Smooth muscle cell (in vitro differentiated cells): Measurements from ENCODE around the gene TRIM8. TPM values are rescaled to one million over a fixed set of nuclear protein-coding genes. Genes with fewer than 3 reads are reported as not detected.
A peak's percentile ranks its signal among the peaks of the same experiment; 100 is the strongest.

Experiments used
- DNase-seq: peaks from one replicate; lab custom pipeline; 2025; ENCODE audit not compliant: unreplicated experiment; lab: John Stamatoyannopoulos, UW
- H2AFZ ChIP-seq: fragments of 200-600 bp; sonication (generic); 2 replicates; pipeline ENCODE4 v1.6.0; 2016; ENCODE audit warnings: antibody characterized with exemption, low read depth, mild to moderate bottlenecking
- H3F3A ChIP-seq: fragments of 200-600 bp; sonication (generic); 2 replicates; pipeline ENCODE4 v1.6.0; 2017; ENCODE audit warnings: antibody characterized with exemption, low read depth
- H3K27ac ChIP-seq: fragments of 200-600 bp; sonication (generic); 2 replicates; pipeline ENCODE4 v1.5.1; 2016; ENCODE audit warnings: low read depth, mild to moderate bottlenecking
- H3K27me3 ChIP-seq: fragments of 200-600 bp; sonication (generic); 2 replicates; pipeline ENCODE4 v1.6.1; 2016; ENCODE audit warnings: low read depth, mild to moderate bottlenecking
- H3K36me3 ChIP-seq: fragments of 200-600 bp; sonication (generic); 2 replicates; pipeline ENCODE4 v1.5.1; 2016; ENCODE audit warnings: low read depth
- H3K4me1 ChIP-seq: fragments of 200-600 bp; sonication (generic); 2 replicates; pipeline ENCODE4 v1.5.1; 2016; ENCODE audit warnings: low read depth
- H3K4me2 ChIP-seq: fragments of 200-600 bp; sonication (generic); 2 replicates; pipeline ENCODE4 v1.6.0; 2016; ENCODE audit warnings: mild to moderate bottlenecking
- H3K4me3 ChIP-seq: fragments of 200-600 bp; sonication (generic); 2 replicates; pipeline ENCODE4 v1.5.1; 2016; ENCODE audit warnings: mild to moderate bottlenecking
- H3K79me2 ChIP-seq: fragments of 200-600 bp; sonication (generic); 2 replicates; pipeline ENCODE4 v1.6.0; 2016; ENCODE audit warnings: low read depth, mild to moderate bottlenecking
- H3K9ac ChIP-seq: fragments of 200-600 bp; sonication (generic); 2 replicates; pipeline ENCODE4 v1.6.0; 2016; ENCODE audit warnings: low read depth
- H3K9me3 ChIP-seq: fragments of 200-600 bp; sonication (generic); replicated peaks from 2 replicates; pipeline ENCODE4 v1.5.1; 2016; ENCODE audit warnings: low read depth
- H4K20me1 ChIP-seq: fragments of 200-600 bp; sonication (generic); 2 replicates; pipeline ENCODE4 v1.6.0; 2016; ENCODE audit warnings: low read depth
- WGBS: methylation state at CpG from one replicate; pipeline ENCODE4 v1.1.7; 2016; ENCODE audit warnings: low lambda C conversion rate; 5-methylcytosine and 5-hydroxymethylcytosine counted together
- polyA plus RNA-seq: library from polyadenylated mRNA; unstranded; fragments of >200 nt; fragmentation: Nextera tagmentation; extraction: Ambion mirVana; gene quantifications from 2 replicates; pipeline ENCODE4 v1.2.1, GENCODE V29; 2016
- total RNA-seq: library from RNA; depleted of rRNA; stranded (reverse); fragments of >200 nt; gene quantifications from 2 replicates; pipeline ENCODE4 v1.2.3, GENCODE V29; 2014
- TF ChIP-seq, protein P1 (sequence below): fragments of 200-600 bp; sonication (generic); IDR thresholded peaks from 2 replicates; pipeline ENCODE4 v1.5.1; 2017; ENCODE audit warnings: borderline replicate concordance, mild to moderate bottlenecking, antibody characterized with exemption; ENCODE audit not compliant: insufficient read depth, poor library complexity, severe bottlenecking

TRIM8 gene
- total and polyA plus RNA-seq, 2 experiments from 2014 or later: 78.0 to 78.8 TPM

DNA sequence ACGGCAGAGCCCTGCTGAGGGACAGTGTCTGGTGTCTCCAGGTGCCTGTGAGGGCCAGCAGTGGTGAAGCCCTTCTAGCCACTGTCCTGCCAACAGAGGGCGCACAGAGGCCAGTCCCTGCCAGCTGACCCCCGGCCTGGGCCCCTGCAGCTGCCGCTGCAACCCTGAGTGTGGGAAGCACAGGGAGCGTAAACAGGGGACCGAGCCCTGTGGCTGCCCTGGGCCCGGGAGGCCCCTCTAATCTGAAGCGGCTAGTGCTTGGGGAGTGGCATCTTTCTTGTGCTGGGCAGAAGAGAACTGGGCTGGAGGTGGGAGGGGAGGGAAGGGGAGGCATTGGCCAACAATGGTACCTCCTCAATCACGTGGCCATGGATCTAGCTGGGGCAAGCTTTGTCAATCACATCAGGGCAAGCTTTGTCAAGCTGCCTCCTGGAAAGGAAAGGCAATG lies 34.6 kb downstream of the TRIM8 start:
- DNase-seq: peak; percentile 47
- TF ChIP-seq, protein P1, sequence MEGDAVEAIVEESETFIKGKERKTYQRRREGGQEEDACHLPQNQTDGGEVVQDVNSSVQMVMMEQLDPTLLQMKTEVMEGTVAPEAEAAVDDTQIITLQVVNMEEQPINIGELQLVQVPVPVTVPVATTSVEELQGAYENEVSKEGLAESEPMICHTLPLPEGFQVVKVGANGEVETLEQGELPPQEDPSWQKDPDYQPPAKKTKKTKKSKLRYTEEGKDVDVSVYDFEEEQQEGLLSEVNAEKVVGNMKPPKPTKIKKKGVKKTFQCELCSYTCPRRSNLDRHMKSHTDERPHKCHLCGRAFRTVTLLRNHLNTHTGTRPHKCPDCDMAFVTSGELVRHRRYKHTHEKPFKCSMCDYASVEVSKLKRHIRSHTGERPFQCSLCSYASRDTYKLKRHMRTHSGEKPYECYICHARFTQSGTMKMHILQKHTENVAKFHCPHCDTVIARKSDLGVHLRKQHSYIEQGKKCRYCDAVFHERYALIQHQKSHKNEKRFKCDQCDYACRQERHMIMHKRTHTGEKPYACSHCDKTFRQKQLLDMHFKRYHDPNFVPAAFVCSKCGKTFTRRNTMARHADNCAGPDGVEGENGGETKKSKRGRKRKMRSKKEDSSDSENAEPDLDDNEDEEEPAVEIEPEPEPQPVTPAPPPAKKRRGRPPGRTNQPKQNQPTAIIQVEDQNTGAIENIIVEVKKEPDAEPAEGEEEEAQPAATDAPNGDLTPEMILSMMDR: peak; percentile 71
- H3K9ac ChIP-seq: no peak overlapping the region

GRCh38 chr10:102679596-102679995 lies 35.3 kb downstream of the TRIM8 start:
- peak overlapping the region; percentile 12 for H3K27ac ChIP-seq
- H4K20me1 ChIP-seq: no peaks in the 10 kb centered on the region
- H2AFZ ChIP-seq: no peak overlapping the region
- no peaks in the 10 kb centered on the region for H3K27me3 ChIP-seq
- TF ChIP-seq, protein P1: no peak
- no peak overlapping the region for H3K9ac ChIP-seq
- H3K79me2 ChIP-seq: no peaks in the 10 kb centered on the region
- DNase-seq: no peak
- peaks cover 29% of the 10 kb centered on the region for H3F3A ChIP-seq
- no peak overlapping the region for H3K4me3 ChIP-seq
- H3K4me1 ChIP-seq: peaks cover 46% of the 10 kb centered on the region
- 91% methylated on average over 4 of the region's 4 CpGs for WGBS
- H3K4me2 ChIP-seq: peak overlapping the region; percentile 71
- no peaks in the 10 kb centered on the region for H3K36me3 ChIP-seq
- H3K9me3 ChIP-seq: no peaks in the 10 kb centered on the region

More for the DNA sequence above, 34.6 kb downstream of the TRIM8 start:
- WGBS: under 1% methylated on average over 9 of the region's 9 CpGs
- no peaks in the 10 kb centered on the region for H3K79me2 ChIP-seq
- H3K27me3 ChIP-seq: no peaks in the 10 kb centered on the region
- no peak overlapping the region for H3K4me3 ChIP-seq
- peaks cover 32% of the 10 kb centered on the region for H3F3A ChIP-seq
- no peaks in the 10 kb centered on the region for H3K9me3 ChIP-seq
- H3K4me1 ChIP-seq: peaks cover 54% of the 10 kb centered on the region
- peak overlapping the region; percentile 71 for H3K4me2 ChIP-seq
- H4K20me1 ChIP-seq: no peaks in the 10 kb centered on the region
- peak overlapping the region; percentile 94 for H3K27ac ChIP-seq
- no peak overlapping the region for H2AFZ ChIP-seq
- H3K36me3 ChIP-seq: no peaks in the 10 kb centered on the region

DNA sequence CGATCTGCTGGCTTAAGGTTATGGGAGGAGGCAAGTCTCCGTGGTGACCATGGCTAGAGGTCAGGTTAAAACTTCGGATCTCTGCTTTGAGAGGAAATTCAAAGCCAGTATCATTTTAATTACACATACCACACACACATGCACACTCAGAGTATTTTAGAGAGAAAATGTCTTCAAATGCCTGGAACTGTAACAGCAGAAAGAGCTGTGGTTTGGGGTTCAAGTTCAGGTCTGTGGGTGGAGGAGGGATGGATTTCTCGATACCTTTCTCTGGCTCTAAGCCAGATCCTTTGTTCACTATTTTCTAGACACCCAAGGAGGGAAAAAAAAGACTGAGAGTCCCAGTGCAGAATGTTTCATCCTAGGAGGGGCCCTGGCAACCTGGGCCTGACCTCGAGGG lies 37.4 kb downstream of the TRIM8 start:
- WGBS: 97% methylated on average over 5 of the region's 5 CpGs

More for the DNA sequence above, 37.4 kb downstream of the TRIM8 start:
- Histone ChIP-seq H3K27me3 (no peaks in the 10 kb centered on the region), H3F3A (peaks cover 13% of the 10 kb centered on the region), H3K4me2 (no peak overlapping the region), H2AFZ (no peak overlapping the region), H4K20me1 (no peaks in the 10 kb centered on the region), H3K4me3 (no peak overlapping the region), H3K9me3 (no peaks in the 10 kb centered on the region), H3K9ac (no peak overlapping the region), H3K36me3 (no peaks in the 10 kb centered on the region), H3K79me2 (no peaks in the 10 kb centered on the region), H3K4me1 (peaks cover 27% of the 10 kb centered on the region), H3K27ac (no peak overlapping the region)
- no peak for DNase-seq
- TF ChIP-seq, protein P1: no peak
